GM23338 (cell line): Measurements from ENCODE around the gene FAXDC2. TPM values are rescaled to one million over a fixed set of nuclear protein-coding genes. Genes with fewer than 3 reads are reported as not detected.
A peak's percentile ranks its signal among the peaks of the same experiment; 100 is the strongest.

ENCODE experiments used
- ATAC-seq: fragments of 200-7000 bp; cut with Tn5 transposase; 3 replicates; pipeline ENCODE4 v1.9.1; 2020
- DNase-seq: peaks from one replicate; pipeline ENCODE4 v3.0.0-alpha.2; 2015; ENCODE audit warnings: low spot score
- H2AFZ ChIP-seq: fragments of 200-600 bp; sonication (generic); 2 replicates; pipeline ENCODE4 v1.8.0; 2016; ENCODE audit warnings: antibody characterized with exemption, mild to moderate bottlenecking, moderate library complexity
- H3F3A ChIP-seq: fragments of 200-600 bp; sonication (generic); replicated peaks from 2 replicates; pipeline ENCODE4 v1.8.0; 2017; ENCODE audit warnings: antibody characterized with exemption, mixed run types, low read depth
- H3K27ac ChIP-seq: fragments of 200-600 bp; sonication (generic); 2 replicates; pipeline ENCODE4 v1.6.1; 2016; ENCODE audit warnings: low read depth
- H3K27me3 ChIP-seq: fragments of 200-600 bp; sonication (generic); 2 replicates; pipeline ENCODE4 v1.8.0; 2016; ENCODE audit warnings: mild to moderate bottlenecking, mixed run types, moderate library complexity; ENCODE audit not compliant: insufficient read depth
- H3K36me3 ChIP-seq: fragments of 200-600 bp; sonication (generic); 2 replicates; pipeline ENCODE4 v1.8.0; 2016; ENCODE audit warnings: mild to moderate bottlenecking; ENCODE audit not compliant: insufficient read depth
- H3K4me1 ChIP-seq: fragments of 200-600 bp; sonication (generic); 2 replicates; pipeline ENCODE4 v1.8.0; 2016; ENCODE audit warnings: mild to moderate bottlenecking, moderate library complexity; ENCODE audit not compliant: insufficient read depth
- H3K4me2 ChIP-seq: fragments of 200-600 bp; sonication (generic); 2 replicates; pipeline ENCODE4 v1.7.1; 2017; ENCODE audit warnings: mixed run types
- H3K4me3 ChIP-seq: fragments of 200-600 bp; sonication (generic); 2 replicates; pipeline ENCODE4 v1.6.1; 2016; ENCODE audit warnings: mixed run types
- H3K79me2 ChIP-seq: fragments of 200-600 bp; sonication (generic); replicated peaks from 2 replicates; pipeline ENCODE4 v1.8.0; 2017; ENCODE audit warnings: mild to moderate bottlenecking; ENCODE audit not compliant: insufficient read depth
- H3K9me2 ChIP-seq: fragments of 200-600 bp; sonication (generic); 2 replicates; pipeline ENCODE4 v1.8.0; 2017; ENCODE audit not compliant: insufficient read depth
- H4K20me1 ChIP-seq: fragments of 200-600 bp; sonication (generic); replicated peaks from 2 replicates; pipeline ENCODE4 v1.8.0; 2017; ENCODE audit warnings: mild to moderate bottlenecking; ENCODE audit not compliant: insufficient read depth
- H3K27ac Mint-ChIP-seq: 2 replicates; pipeline ENCODE4 v1.8.0; 2020; ENCODE audit warnings: inconsistent platforms, mild to moderate bottlenecking, moderate library complexity, mixed read lengths
- H3K27me3 Mint-ChIP-seq: 3 replicates; pipeline ENCODE4 v1.8.0; 2022; ENCODE audit warnings: low read depth, mild to moderate bottlenecking, moderate library complexity, mixed read lengths, inconsistent platforms; ENCODE audit not compliant: insufficient read depth, poor library complexity
- H3K36me3 Mint-ChIP-seq: 3 replicates; pipeline ENCODE4 v1.8.0; 2021; ENCODE audit warnings: low read depth, mild to moderate bottlenecking, inconsistent platforms, moderate library complexity, mixed read lengths
- H3K4me1 Mint-ChIP-seq: 3 replicates; pipeline ENCODE4 v1.8.0; 2020; ENCODE audit warnings: mild to moderate bottlenecking, inconsistent platforms, mixed read lengths
- H3K4me3 Mint-ChIP-seq: 3 replicates; pipeline ENCODE4 v1.8.0; 2021; ENCODE audit warnings: moderate library complexity, mild to moderate bottlenecking, inconsistent platforms, mixed read lengths
- H3K9me3 Mint-ChIP-seq: 3 replicates; pipeline ENCODE4 v1.8.0; 2020; ENCODE audit warnings: moderate library complexity, mild to moderate bottlenecking, inconsistent platforms, mixed read lengths
- CREB1 ChIP-seq: fragments of 250-450 bp; sonication (Bioruptor Pico); IDR thresholded peaks from 2 replicates; pipeline ENCODE4 v1.5.0; 2020; ENCODE audit warnings: low read depth, mild to moderate bottlenecking, moderate library complexity
- EZH2 ChIP-seq: fragments of 200-600 bp; sonication (generic); IDR thresholded peaks from one replicate; pipeline ENCODE4 v1.8.0; 2017; ENCODE audit warnings: antibody characterized with exemption, mild to moderate bottlenecking, low read depth; ENCODE audit not compliant: unreplicated experiment
- EZH2phosphoT487 ChIP-seq: fragments of 200-600 bp; sonication (generic); IDR thresholded peaks from one replicate; pipeline ENCODE4 v1.8.1; 2018; ENCODE audit warnings: antibody characterized with exemption; ENCODE audit not compliant: unreplicated experiment
- JUNB ChIP-seq: IDR thresholded peaks from one replicate; pipeline ENCODE4 v1.6.1; 2016; ENCODE audit warnings: antibody characterized with exemption; ENCODE audit not compliant: unreplicated experiment
- NANOG ChIP-seq: IDR thresholded peaks from 2 replicates; pipeline ENCODE4 v1.6.1; 2016; ENCODE audit warnings: antibody characterized with exemption, borderline replicate concordance
- POLR2AphosphoS5 ChIP-seq: IDR thresholded peaks from 2 replicates; pipeline ENCODE4 v1.6.1; 2016; ENCODE audit warnings: antibody characterized with exemption, low read depth
- STAT1 ChIP-seq: IDR thresholded peaks from one replicate; pipeline ENCODE4 v1.6.1; 2016; ENCODE audit warnings: antibody characterized with exemption; ENCODE audit not compliant: unreplicated experiment
- ZNF114 ChIP-seq: fragments of 250-450 bp; sonication (Bioruptor Pico); IDR thresholded peaks from 2 replicates; pipeline ENCODE4 v1.5.0; 2020; ENCODE audit warnings: mild to moderate bottlenecking, moderate library complexity
- ZNF331 ChIP-seq: fragments of 250-450 bp; sonication (Bioruptor Pico); IDR thresholded peaks from 2 replicates; pipeline ENCODE4 v1.5.0; 2020; ENCODE audit warnings: low read depth, mild to moderate bottlenecking, moderate library complexity
- polyA plus RNA-seq: library from polyadenylated mRNA; unstranded; fragments of >200 nt; fragmentation: Nextera tagmentation; extraction: Ambion mirVana; gene quantifications from 2 replicates; pipeline ENCODE4 v1.2.1, GENCODE V29; 2016
- total RNA-seq: library from RNA; depleted of rRNA; stranded (reverse); fragments of >200 nt; shearing (Covaris generic); gene quantifications from 2 replicates; pipeline ENCODE4 v1.2.3, GENCODE V29; 2014
- TF ChIP-seq, protein P1 (sequence below): IDR thresholded peaks from 2 replicates; pipeline ENCODE4 v1.6.1; 2016; ENCODE audit warnings: antibody characterized with exemption
- TF ChIP-seq, protein P2 (sequence below): IDR thresholded peaks from one replicate; pipeline ENCODE4 v1.6.1; 2018; ENCODE audit warnings: antibody characterized with exemption; ENCODE audit not compliant: unreplicated experiment
- TF ChIP-seq, protein P3 (sequence below), 2 experiments: fragments of 200-600 bp in 1 of 2; sonication (generic) in 1 of 2; conservative IDR thresholded peaks; 2 replicates each; pipeline versions ENCODE4 v1.5.1 to v1.6.1; 2016 to 2017; ENCODE audit warnings: antibody characterized with exemption in 2 of 2, low read depth in 2 of 2, mild to moderate bottlenecking in 2 of 2, moderate library complexity in 1 of 2
- TF ChIP-seq, protein P4 (sequence below): fragments of 250-450 bp; sonication (Bioruptor Pico); IDR thresholded peaks from 2 replicates; pipeline ENCODE4 v1.5.0; 2020; ENCODE audit warnings: mild to moderate bottlenecking, moderate library complexity

FAXDC2 gene
- total and polyA plus RNA-seq, 2 experiments from 2014 or later, result 4.0 to 4.6 TPM

DNA sequence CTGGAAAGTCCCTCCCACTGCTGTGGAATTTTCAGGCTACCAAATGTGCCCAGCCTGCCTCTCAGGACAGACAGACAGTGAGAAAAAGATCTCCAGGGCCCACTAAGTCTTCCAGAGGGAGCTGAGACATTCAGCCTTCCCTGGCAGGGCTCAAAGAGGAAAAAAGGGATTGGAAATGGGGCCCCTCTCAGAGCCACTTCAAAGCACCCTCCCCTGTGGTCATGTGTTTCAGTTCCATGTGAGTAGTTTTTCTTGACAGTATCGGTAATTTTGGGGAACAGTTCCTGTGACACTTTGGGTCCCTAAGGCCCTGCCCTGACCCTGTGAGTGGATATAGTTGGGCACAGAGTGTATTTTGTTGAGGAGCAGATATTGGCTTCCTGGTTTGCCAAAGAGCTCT is 70.3 kb downstream of the FAXDC2 start:
- peaks cover 11% of the 10 kb centered on the region; the same call in 1 of the 2 replicates for H3F3A ChIP-seq
- Mint-ChIP-seq H3K27me3 (peaks cover 14% of the 10 kb centered on the region), H3K27ac (0 out of 2 replicates have a peak overlapping the region, but pooled peaks have one; percentile 4), H3K9me3 (no peaks in the 10 kb centered on the region), H3K4me3 (no peak overlapping the region; the same call in 2 of the 3 replicates), H3K4me1 (peaks cover 78% of the 10 kb centered on the region), H3K36me3 (peaks cover 16% of the 10 kb centered on the region)
- no peak overlapping the region for H2AFZ ChIP-seq
- H3K4me2 ChIP-seq, result no peak overlapping the region
- peaks cover 100% of the 10 kb centered on the region for H3K79me2 ChIP-seq
- no peak overlapping the region for H3K4me3 ChIP-seq
- peaks cover 94% of the 10 kb centered on the region for H4K20me1 ChIP-seq
- H3K4me1 ChIP-seq, result peaks cover 89% of the 10 kb centered on the region
- no peaks in the 10 kb centered on the region for H3K27me3 ChIP-seq
- H3K36me3 ChIP-seq, result no peaks in the 10 kb centered on the region
- H3K27ac ChIP-seq, result peak overlapping the region; percentile 76
- ATAC-seq (no peak), DNase-seq (no peak)
- TF ChIP-seq EZH2 (no peak), STAT1 (no peak), CREB1 (CRISPR knock-in tag) (no peak), JUNB (no peak), NANOG (no peak), ZNF114 (no peak), ZNF331 (no peak), POLR2AphosphoS5 (no peak), EZH2phosphoT487 (no peak)
- TF ChIP-seq, protein P1, sequence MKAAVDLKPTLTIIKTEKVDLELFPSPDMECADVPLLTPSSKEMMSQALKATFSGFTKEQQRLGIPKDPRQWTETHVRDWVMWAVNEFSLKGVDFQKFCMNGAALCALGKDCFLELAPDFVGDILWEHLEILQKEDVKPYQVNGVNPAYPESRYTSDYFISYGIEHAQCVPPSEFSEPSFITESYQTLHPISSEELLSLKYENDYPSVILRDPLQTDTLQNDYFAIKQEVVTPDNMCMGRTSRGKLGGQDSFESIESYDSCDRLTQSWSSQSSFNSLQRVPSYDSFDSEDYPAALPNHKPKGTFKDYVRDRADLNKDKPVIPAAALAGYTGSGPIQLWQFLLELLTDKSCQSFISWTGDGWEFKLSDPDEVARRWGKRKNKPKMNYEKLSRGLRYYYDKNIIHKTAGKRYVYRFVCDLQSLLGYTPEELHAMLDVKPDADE, result no peak
- TF ChIP-seq, protein P2, sequence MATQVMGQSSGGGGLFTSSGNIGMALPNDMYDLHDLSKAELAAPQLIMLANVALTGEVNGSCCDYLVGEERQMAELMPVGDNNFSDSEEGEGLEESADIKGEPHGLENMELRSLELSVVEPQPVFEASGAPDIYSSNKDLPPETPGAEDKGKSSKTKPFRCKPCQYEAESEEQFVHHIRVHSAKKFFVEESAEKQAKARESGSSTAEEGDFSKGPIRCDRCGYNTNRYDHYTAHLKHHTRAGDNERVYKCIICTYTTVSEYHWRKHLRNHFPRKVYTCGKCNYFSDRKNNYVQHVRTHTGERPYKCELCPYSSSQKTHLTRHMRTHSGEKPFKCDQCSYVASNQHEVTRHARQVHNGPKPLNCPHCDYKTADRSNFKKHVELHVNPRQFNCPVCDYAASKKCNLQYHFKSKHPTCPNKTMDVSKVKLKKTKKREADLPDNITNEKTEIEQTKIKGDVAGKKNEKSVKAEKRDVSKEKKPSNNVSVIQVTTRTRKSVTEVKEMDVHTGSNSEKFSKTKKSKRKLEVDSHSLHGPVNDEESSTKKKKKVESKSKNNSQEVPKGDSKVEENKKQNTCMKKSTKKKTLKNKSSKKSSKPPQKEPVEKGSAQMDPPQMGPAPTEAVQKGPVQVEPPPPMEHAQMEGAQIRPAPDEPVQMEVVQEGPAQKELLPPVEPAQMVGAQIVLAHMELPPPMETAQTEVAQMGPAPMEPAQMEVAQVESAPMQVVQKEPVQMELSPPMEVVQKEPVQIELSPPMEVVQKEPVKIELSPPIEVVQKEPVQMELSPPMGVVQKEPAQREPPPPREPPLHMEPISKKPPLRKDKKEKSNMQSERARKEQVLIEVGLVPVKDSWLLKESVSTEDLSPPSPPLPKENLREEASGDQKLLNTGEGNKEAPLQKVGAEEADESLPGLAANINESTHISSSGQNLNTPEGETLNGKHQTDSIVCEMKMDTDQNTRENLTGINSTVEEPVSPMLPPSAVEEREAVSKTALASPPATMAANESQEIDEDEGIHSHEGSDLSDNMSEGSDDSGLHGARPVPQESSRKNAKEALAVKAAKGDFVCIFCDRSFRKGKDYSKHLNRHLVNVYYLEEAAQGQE, result no peak
- TF ChIP-seq, protein P3, sequence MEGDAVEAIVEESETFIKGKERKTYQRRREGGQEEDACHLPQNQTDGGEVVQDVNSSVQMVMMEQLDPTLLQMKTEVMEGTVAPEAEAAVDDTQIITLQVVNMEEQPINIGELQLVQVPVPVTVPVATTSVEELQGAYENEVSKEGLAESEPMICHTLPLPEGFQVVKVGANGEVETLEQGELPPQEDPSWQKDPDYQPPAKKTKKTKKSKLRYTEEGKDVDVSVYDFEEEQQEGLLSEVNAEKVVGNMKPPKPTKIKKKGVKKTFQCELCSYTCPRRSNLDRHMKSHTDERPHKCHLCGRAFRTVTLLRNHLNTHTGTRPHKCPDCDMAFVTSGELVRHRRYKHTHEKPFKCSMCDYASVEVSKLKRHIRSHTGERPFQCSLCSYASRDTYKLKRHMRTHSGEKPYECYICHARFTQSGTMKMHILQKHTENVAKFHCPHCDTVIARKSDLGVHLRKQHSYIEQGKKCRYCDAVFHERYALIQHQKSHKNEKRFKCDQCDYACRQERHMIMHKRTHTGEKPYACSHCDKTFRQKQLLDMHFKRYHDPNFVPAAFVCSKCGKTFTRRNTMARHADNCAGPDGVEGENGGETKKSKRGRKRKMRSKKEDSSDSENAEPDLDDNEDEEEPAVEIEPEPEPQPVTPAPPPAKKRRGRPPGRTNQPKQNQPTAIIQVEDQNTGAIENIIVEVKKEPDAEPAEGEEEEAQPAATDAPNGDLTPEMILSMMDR (conservative IDR thresholded peaks at IDR 0.05; ENCODE audit: low read depth in 2 of 2), result no peak
- TF ChIP-seq, protein P4, sequence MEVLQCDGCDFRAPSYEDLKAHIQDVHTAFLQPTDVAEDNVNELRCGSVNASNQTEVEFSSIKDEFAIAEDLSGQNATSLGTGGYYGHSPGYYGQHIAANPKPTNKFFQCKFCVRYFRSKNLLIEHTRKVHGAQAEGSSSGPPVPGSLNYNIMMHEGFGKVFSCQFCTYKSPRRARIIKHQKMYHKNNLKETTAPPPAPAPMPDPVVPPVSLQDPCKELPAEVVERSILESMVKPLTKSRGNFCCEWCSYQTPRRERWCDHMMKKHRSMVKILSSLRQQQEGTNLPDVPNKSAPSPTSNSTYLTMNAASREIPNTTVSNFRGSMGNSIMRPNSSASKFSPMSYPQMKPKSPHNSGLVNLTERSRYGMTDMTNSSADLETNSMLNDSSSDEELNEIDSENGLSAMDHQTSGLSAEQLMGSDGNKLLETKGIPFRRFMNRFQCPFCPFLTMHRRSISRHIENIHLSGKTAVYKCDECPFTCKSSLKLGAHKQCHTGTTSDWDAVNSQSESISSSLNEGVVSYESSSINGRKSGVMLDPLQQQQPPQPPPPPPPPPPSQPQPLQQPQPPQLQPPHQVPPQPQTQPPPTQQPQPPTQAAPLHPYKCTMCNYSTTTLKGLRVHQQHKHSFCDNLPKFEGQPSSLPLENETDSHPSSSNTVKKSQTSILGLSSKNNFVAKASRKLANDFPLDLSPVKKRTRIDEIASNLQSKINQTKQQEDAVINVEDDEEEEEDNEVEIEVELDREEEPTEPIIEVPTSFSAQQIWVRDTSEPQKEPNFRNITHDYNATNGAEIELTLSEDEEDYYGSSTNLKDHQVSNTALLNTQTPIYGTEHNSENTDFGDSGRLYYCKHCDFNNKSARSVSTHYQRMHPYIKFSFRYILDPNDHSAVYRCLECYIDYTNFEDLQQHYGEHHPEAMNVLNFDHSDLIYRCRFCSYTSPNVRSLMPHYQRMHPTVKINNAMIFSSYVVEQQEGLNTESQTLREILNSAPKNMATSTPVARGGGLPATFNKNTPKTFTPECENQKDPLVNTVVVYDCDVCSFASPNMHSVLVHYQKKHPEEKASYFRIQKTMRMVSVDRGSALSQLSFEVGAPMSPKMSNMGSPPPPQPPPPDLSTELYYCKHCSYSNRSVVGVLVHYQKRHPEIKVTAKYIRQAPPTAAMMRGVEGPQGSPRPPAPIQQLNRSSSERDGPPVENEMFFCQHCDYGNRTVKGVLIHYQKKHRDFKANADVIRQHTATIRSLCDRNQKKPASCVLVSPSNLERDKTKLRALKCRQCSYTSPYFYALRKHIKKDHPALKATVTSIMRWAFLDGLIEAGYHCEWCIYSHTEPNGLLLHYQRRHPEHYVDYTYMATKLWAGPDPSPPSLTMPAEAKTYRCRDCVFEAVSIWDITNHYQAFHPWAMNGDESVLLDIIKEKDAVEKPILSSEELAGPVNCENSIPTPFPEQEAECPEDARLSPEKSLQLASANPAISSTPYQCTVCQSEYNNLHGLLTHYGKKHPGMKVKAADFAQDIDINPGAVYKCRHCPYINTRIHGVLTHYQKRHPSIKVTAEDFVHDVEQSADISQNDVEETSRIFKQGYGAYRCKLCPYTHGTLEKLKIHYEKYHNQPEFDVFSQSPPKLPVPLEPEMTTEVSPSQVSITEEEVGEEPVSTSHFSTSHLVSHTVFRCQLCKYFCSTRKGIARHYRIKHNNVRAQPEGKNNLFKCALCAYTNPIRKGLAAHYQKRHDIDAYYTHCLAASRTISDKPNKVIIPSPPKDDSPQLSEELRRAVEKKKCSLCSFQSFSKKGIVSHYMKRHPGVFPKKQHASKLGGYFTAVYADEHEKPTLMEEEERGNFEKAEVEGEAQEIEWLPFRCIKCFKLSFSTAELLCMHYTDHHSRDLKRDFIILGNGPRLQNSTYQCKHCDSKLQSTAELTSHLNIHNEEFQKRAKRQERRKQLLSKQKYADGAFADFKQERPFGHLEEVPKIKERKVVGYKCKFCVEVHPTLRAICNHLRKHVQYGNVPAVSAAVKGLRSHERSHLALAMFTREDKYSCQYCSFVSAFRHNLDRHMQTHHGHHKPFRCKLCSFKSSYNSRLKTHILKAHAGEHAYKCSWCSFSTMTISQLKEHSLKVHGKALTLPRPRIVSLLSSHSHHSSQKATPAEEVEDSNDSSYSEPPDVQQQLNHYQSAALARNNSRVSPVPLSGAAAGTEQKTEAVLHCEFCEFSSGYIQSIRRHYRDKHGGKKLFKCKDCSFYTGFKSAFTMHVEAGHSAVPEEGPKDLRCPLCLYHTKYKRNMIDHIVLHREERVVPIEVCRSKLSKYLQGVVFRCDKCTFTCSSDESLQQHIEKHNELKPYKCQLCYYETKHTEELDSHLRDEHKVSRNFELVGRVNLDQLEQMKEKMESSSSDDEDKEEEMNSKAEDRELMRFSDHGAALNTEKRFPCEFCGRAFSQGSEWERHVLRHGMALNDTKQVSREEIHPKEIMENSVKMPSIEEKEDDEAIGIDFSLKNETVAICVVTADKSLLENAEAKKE (CRISPR knock-in tag), result no peak
- no peaks in the 10 kb centered on the region for H3K9me2 ChIP-seq
